DMS 273 (cell line): Measurements from ENCODE around the gene TLE6.
"Not testable (repeated sequence)": the region's sequence is repeated elsewhere in the genome, so short reads cannot be mapped to it uniquely, and the experiment has no call there.

Experiments used
- DNase-seq: peaks from one replicate; lab custom pipeline; 2025; ENCODE audit not compliant: unreplicated experiment; lab: John Stamatoyannopoulos, UW

Gene TLE6

GRCh38 chr19:3001235-3001800 is 24.0 kb downstream of the TLE6 start:
- no peak for DNase-seq

GRCh38 chr19:3003046-3003445 is 25.7 kb downstream of the TLE6 start:
- DNase-seq, result no peak

- no peak for DNase-seq
These were observed 27.2 kb downstream of the TLE6 start for GRCh38 chr19:3004522-3004921.

GRCh38 chr19:3005345-3005744 is 28.0 kb downstream of the TLE6 start:
- DNase-seq, result no peak

GRCh38 chr19:3006075-3006767 is 28.9 kb downstream of the TLE6 start:
- DNase-seq, result no peak

GRCh38 chr19:3007975-3008374 is 30.6 kb downstream of the TLE6 start:
- DNase-seq, result no peak

- no peak for DNase-seq
These were observed 31.6 kb downstream of the TLE6 start for GRCh38 chr19:3008994-3009393.

- no peak for DNase-seq
These were observed 33.5 kb downstream of the TLE6 start for GRCh38 chr19:3010871-3011270.

- not testable (repeated sequence) for DNase-seq
These were observed 34.7 kb downstream of the TLE6 start for GRCh38 chr19:3012059-3012458.

GRCh38 chr19:3012621-3013262 is 35.4 kb downstream of the TLE6 start:
- peak; percentile 42 for DNase-seq

- DNase-seq, result no peak
These were observed 35.9 kb downstream of the TLE6 start for GRCh38 chr19:3013263-3013725.

GRCh38 chr19:3014135-3014534 is 36.8 kb downstream of the TLE6 start:
- DNase-seq, result no peak

GRCh38 chr19:3015126-3016057 is 38.0 kb downstream of the TLE6 start:
- DNase-seq, result no peak

GRCh38 chr19:3017923-3018322 is 40.6 kb downstream of the TLE6 start:
- no peak for DNase-seq

GRCh38 chr19:3019211-3019854 is 42.0 kb downstream of the TLE6 start:
- DNase-seq, result no peak

- no peak for DNase-seq
These were observed 43.1 kb downstream of the TLE6 start for GRCh38 chr19:3020321-3020960.

GRCh38 chr19:3024509-3024869 is 47.1 kb downstream of the TLE6 start:
- DNase-seq, result no peak

GRCh38 chr19:3024870-3025548 is 47.6 kb downstream of the TLE6 start:
- no peak for DNase-seq

GRCh38 chr19:3025549-3025886 is 48.2 kb downstream of the TLE6 start:
- no peak for DNase-seq

GRCh38 chr19:3026768-3027167 is 49.4 kb downstream of the TLE6 start:
- DNase-seq, result no peak
